GM15510 (cell line): ENCODE measurements around the gene TMEM169.

Experiments
- POLR2A ChIP-seq: IDR thresholded peaks from 3 replicates; pipeline ENCODE4 v1.6.1; 2011; ENCODE audit warnings: borderline replicate concordance; ENCODE audit not compliant: insufficient read length; ENCODE audit errors: extremely low read depth

Gene TMEM169

GRCh38 chr2:216059233-216059834, 22.4 kb upstream of the TMEM169 start:
- no peak for TF ChIP-seq POLR2A

- TF ChIP-seq POLR2A = no peak
Observed at GRCh38 chr2:216064014-216064630, 17.6 kb upstream of the TMEM169 start.

GRCh38 chr2:216064665-216065064, 17.1 kb upstream of the TMEM169 start:
- TF ChIP-seq POLR2A = no peak

GRCh38 chr2:216066230-216066629, 15.5 kb upstream of the TMEM169 start:
- no peak for TF ChIP-seq POLR2A

GRCh38 chr2:216069028-216069427, 12.7 kb upstream of the TMEM169 start:
- TF ChIP-seq POLR2A = no peak

- no peak for TF ChIP-seq POLR2A
Observed at GRCh38 chr2:216070195-216070594, 11.5 kb upstream of the TMEM169 start.

GRCh38 chr2:216071111-216071851, 10.4 kb upstream of the TMEM169 start:
- TF ChIP-seq POLR2A = no peak

GRCh38 chr2:216072473-216072872, 9.2 kb upstream of the TMEM169 start:
- no peak for TF ChIP-seq POLR2A

- no peak for TF ChIP-seq POLR2A
Observed at GRCh38 chr2:216073773-216074172, 7.9 kb upstream of the TMEM169 start.

GRCh38 chr2:216074380-216074779, 7.3 kb upstream of the TMEM169 start:
- TF ChIP-seq POLR2A = no peak

GRCh38 chr2:216074794-216075193, 6.9 kb upstream of the TMEM169 start:
- no peak for TF ChIP-seq POLR2A

- TF ChIP-seq POLR2A = no peak
Observed at GRCh38 chr2:216075510-216076485, 5.9 kb upstream of the TMEM169 start.

- no peak for TF ChIP-seq POLR2A
Observed at GRCh38 chr2:216078776-216079175, 2.9 kb upstream of the TMEM169 start.

GRCh38 chr2:216081012-216081411, 707 bp upstream of the TMEM169 start:
- TF ChIP-seq POLR2A = no peak
